Measurements from ENCODE around the gene CSK. TPM values are rescaled to one million over a fixed set of nuclear protein-coding genes. Genes with fewer than 3 reads are reported as not detected.

Gene CSK
- total RNA-seq, result 30.0 and 30.9 TPM in 2 replicates

GRCh38 chr15:74781431-74782258, at the start of gene CSK:
TSS of gene CSK (plus strand) at chr15:74782080. CDS start at chr15:74798298, 16,218 bp downstream.

GRCh38 chr15:74748322-74748946, 33.4 kb upstream of the CSK start, which contains the start of gene CYP1A2:
TSS of gene CYP1A2 (plus strand) at chr15:74748845. CDS start at chr15:74749739, 894 bp downstream.

GRCh38 chr15:74812533-74812932, 30.7 kb downstream of the CSK start, which contains the start of gene LMAN1L:
TSS of gene LMAN1L (plus strand) at chr15:74812835. CDS start at chr15:74812855, 20 bp downstream.

GRCh38 chr15:74826364-74826819, 44.5 kb downstream of the CSK start, which contains the start of gene CPLX3:
TSS of gene CPLX3 (plus strand) at chr15:74826627. CDS start at chr15:74826704, 77 bp downstream.

GRCh38 chr15:74842581-74843444, 60.9 kb downstream of the CSK start, which contains the start of gene ULK3:
TSS of gene ULK3 (minus strand) at chr15:74843156. CDS start at chr15:74843105, 51 bp downstream.

Other genes starting within 250 kb of the CSK start
- 2.2 and 2.7 TPM in 2 replicates for gene ARID3B, start 240.9 kb upstream of the CSK start, total RNA-seq
- 63.9 and 64.1 TPM in 2 replicates for gene CLK3, start 166.2 kb upstream of the CSK start, total RNA-seq
- 15.8 and 16.1 TPM in 2 replicates for gene EDC3, start 86.1 kb upstream of the CSK start, total RNA-seq
- 30.3 and 34.7 TPM in 2 replicates for gene CYP1A1, start 56.6 kb upstream of the CSK start, total RNA-seq
- gene CYP1A2, start 33.2 kb upstream of the CSK start, total RNA-seq, result not detected in 2 replicates
- not detected in 2 replicates for gene LMAN1L, start 30.8 kb downstream of the CSK start, total RNA-seq
- gene CPLX3, start 44.5 kb downstream of the CSK start, total RNA-seq, result not detected in 2 replicates
- 33.4 and 36.1 TPM in 2 replicates for gene ULK3, start 61.1 kb downstream of the CSK start, total RNA-seq
- 71.6 and 77.7 TPM in 2 replicates for gene SCAMP2, start 91.3 kb downstream of the CSK start, total RNA-seq
- 35.4 and 42.9 TPM in 2 replicates for gene MPI, start 108.0 kb downstream of the CSK start, total RNA-seq
- gene FAM219B, start 124.8 kb downstream of the CSK start, total RNA-seq, result 21.5 and 21.8 TPM in 2 replicates
- gene COX5A, start 156.0 kb downstream of the CSK start, total RNA-seq, result 199 and 206 TPM in 2 replicates
- 24.3 and 27.0 TPM in 2 replicates for gene RPP25, start 174.7 kb downstream of the CSK start, total RNA-seq
- 3.6 and 4.3 TPM in 2 replicates for gene SCAMP5, start 213.5 kb downstream of the CSK start, total RNA-seq
- 19.5 and 28.9 TPM in 2 replicates for gene PPCDC, start 241.5 kb downstream of the CSK start, total RNA-seq

All from mammary microvascular endothelial cell (primary cell).